ENCODE results near the gene CSNK1D.

GRCh38 chr17:82226809-82227628 is 46.5 kb downstream of the CSNK1D start:
- TF ChIP-seq TAF1 (IDR thresholded peaks at IDR 0.05; ENCODE audit: low read depth, low read length) (no peak), POLR2A (IDR thresholded peaks at IDR 0.05; ENCODE audit: low read depth, low read length) (no peak), POLR2AphosphoS5 (IDR thresholded peaks at IDR 0.05; ENCODE audit: low read depth, low read length) (no peak), SPI1 (IDR thresholded peaks at IDR 0.05; ENCODE audit: low read depth, low read length) (no peak)

Measured in GM12891 (cell line).